ENCODE data around the gene COL5A2.
A peak's percentile ranks its signal among the peaks of the same experiment; 100 is the strongest.

COL5A2 gene

GRCh38 chr2:189096769-189097447 lies 82.7 kb downstream of the COL5A2 start:
- no peak for DNase-seq

DNA sequence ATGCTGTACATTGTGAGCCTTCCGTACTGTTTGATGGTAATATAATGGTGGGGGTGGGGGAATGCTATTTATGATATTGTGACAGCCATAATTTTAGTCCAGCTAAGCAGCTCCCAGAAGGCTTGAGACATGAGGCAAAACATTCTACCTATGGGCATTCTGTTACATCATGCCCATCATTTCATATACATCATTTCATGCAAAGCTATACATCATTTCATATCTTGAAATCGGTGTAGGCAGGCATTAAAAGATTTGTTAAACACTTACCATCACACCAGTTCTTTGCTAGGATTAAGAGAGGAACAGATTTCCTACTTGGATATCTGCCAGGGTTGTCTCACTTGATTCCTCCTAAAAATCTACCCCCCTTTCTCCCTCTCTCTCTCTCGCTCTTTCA lies 84.5 kb downstream of the COL5A2 start:
- no peak for DNase-seq

DNA sequence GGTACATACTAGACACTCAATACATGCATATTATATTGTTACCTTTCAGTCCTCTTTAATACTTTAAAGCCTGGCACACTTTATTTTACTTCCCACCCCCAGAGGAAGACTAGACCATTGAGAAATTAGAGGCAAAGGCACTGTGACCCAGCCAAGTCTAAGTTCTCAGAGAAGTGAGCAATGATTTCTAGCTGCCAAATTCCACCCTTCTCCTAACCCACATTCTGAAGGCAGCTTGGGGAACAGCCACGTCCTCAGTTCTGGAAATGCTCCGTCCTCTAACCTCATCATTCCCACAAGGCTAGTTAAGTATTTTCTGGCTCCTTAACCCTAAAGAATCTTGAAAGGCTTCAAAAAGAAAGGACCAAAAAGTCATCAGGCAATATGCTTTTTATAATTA lies 86.6 kb downstream of the COL5A2 start:
- peak; percentile 74 for DNase-seq

DNA sequence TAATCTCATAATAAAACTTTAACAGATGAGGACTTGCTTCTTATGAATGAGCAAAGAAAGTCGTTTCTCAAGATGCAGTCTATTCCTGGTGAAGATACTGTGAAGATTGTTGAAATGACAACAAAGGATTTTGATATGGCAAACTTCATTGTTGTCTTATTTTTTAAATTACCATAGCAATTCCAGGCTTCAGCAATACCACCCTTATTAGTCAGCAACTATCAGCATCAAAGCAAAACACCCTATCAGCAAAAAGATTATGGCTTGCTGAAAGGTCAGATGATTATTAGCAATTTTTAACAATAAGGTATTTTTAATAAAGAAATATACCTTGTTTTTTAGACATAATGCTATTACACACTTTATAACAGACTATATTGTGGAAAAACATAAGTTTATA lies 88.3 kb downstream of the COL5A2 start:
- DNase-seq: no peak

- no peak for DNase-seq
These were observed 90.9 kb downstream of the COL5A2 start for GRCh38 chr2:189088591-189089205.

DNA sequence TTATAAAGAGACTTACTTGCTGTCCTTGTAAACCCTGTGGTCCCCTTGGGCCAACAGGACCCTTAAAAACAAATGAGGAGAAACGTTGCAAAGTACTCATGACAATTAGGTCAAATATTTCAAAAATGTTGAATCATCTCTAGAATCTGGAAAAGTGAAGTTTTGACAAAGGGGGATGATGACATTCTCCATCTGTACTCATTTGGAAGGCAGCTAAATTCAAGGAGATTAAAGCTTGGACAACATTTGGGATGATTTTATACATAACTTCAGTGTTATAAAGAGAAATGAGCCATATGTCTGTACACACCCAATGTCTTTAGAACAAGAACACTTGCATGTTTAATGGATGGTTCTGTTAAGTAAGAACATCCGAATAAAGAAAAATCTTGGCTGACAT lies 92.9 kb downstream of the COL5A2 start:
- no peak for DNase-seq

DNA sequence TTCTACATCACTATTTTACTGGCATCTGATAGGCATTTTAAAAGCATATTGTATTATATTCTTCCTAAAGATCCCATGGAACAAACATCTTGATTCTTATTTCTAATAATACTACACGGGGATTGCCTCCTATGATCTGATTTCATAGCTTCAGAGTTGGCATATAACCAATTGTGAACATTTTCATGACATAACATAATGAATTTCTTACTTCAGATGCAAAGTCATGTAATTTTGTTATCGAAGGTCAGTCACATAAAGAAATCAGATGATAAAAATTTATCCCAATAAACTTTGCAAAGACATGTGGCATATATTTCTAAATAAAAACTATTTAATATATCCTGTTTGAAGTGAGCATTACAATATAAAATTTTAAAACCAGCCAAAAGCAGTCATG lies 93.3 kb downstream of the COL5A2 start:
- no peak for DNase-seq

- DNase-seq: no peak
These were observed 96.0 kb downstream of the COL5A2 start for GRCh38 chr2:189083606-189084005.

DNA sequence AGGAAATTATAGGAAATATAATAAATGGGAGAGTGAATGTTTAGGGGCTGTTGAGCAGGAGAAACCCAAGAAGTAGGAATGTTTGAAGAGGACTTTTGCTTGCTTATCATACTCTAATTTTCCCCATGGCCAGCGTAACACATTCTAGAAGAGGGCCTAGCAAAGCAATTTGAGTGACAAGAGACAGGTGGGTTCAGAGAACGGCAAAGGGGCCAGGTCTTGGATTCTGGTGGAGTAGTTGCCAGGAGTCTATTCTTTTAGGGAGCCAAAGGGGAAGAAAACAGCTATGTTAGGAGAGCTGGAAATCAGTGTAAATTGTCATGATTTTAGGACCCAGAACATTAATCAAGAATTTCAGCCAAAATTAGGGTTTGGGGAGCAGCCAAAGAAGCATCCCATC lies 96.5 kb downstream of the COL5A2 start:
- no peak for DNase-seq

- peak; percentile 83 for DNase-seq
These were observed 97.1 kb downstream of the COL5A2 start for GRCh38 chr2:189082376-189082975.

DNA sequence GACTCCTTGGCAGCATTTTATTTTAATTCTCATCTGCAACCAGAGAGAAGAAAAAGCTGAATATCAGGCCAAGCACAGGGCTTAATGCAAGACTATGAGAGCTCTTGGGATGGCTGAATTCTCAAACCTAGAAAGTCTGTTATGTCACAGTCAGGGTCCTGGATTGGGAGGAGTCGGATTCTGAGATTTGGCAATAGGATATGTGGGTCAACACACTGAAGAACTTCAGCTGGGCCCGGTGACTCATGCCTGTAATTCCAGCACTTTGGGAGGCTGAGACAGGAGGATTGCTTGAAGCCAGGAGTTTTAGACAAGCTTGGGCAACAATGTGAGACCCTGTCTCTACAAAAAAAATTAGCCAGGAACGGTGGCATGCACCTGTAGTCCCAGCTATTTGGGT lies 103.0 kb downstream of the COL5A2 start:
- no peak for DNase-seq

GRCh38 chr2:189076120-189076519 lies 103.4 kb downstream of the COL5A2 start:
- DNase-seq: no peak

GRCh38 chr2:189074506-189074905 lies 105.1 kb downstream of the COL5A2 start:
- DNase-seq: no peak

- no peak for DNase-seq
These were observed 107.5 kb downstream of the COL5A2 start for GRCh38 chr2:189072036-189072435.

DNA sequence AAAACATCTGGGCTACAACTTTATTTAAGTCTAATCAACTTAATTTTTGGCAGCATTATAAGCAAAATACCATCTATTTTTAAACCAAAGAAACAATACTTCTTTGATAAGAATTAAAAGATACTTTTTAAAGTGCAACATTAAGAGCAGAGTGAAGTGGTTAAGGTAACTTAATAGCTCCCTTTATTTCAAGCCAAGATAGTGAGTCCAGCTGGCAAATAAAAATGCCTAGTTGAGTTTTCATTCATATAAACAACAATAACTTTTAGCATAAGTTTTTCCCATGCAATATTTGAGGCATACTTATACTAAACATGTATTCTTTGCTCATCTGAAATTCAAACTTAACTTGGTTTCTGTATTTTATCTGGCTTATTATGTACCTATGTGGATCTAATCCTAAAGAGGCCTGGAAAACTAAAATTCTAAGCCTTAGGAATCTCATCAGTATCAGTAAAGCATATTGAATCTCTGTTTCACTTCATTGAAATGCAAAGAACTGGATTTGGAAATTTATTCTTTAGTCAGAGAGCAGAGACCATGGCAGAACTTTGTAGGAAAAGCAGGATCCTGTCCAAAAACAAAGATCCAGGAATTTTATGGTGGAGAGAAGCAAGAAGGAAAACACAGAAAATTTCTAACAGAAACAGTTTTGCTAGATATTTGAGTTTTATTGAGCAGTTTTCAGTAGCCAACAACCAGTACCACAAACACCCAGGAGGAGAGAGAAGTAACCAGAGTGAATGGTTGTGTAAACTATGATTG lies 109.5 kb downstream of the COL5A2 start:
- no peak for DNase-seq

GRCh38 chr2:189066037-189066436 lies 113.5 kb downstream of the COL5A2 start:
- DNase-seq: no peak

DNA sequence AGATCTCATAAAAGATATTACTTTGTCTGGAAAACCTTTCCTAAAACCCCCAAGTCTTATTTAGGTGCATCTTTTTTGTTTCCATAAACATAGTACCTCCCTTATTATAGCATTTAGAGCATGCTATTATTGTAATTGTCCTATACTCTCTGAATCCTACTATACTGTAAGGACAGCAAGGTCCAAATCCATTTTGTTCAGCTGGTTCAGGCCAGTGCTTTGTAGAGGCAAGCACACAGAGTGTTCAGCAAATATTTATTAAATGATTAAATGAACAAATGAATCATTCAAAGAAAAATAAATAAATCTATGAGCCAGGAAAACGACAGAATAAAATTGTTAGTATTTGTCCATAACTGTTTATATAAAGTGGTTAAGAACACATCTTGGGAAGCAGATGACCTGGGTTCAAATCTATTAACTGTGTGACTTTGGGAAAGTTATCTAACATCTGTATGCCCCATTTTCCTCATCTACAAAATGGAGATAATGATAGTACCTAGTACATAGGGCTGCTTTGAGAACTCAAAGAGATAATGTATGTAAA lies 119.4 kb downstream of the COL5A2 start:
- no peak for DNase-seq

DNA sequence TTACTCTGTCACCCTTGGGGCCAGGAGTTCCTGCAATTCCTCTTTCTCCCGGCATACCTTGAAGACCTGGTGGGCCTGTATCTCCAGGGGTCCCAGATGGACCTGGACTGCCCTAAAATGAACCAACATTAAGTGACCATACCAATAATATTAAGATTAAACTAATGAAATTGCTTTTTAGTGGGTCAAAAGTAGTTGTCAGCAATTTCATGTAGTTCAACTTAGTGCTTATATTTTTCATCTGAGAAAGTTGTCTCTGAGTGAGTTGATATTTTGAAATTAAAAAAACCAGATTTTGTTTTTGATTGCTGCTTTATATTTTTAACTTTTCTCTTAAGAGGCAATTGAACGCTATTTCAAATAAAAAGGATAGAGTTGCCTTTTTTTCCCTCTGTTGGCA lies 122.2 kb downstream of the COL5A2 start:
- no peak for DNase-seq

DNA sequence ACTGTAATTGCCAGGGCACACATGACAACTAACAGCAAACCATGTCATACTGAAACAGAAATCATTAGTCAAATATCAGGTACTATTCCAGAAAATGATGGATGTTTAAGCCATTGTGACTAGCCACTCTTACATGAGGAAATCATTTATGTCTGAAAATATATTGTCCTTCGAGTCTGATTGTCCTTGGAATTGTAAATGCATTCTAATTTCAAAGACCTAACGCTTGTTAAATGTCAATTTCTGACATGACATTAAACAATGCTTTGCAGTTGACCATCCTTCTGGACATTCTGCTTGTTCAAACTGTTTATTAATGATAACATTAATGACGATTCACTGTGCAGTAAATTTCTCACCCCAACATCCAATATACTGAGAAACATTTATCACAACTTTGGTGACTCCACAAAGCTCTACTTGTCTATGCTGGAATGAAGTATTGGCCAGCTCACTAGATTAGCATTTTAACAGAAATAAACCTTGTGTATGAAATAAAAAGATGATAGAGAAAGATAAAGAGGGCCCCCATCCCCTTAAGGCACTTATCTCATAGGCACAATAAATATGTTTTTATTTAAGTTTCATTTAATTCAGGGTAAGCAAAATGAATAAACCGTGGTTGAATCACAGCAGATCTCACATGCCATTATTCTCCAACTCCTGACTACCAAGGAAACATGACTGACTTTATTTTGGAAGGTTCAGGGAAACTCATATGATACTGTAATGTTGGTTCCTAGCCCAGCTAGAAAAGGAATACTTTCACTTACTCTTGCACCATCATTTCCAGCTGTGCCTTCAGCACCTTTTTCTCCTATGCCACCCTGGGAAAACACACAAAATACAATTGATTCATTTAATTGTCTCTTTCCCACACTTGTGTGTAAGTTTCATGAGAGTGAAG lies 123.1 kb downstream of the COL5A2 start:
- DNase-seq: no peak

DNA sequence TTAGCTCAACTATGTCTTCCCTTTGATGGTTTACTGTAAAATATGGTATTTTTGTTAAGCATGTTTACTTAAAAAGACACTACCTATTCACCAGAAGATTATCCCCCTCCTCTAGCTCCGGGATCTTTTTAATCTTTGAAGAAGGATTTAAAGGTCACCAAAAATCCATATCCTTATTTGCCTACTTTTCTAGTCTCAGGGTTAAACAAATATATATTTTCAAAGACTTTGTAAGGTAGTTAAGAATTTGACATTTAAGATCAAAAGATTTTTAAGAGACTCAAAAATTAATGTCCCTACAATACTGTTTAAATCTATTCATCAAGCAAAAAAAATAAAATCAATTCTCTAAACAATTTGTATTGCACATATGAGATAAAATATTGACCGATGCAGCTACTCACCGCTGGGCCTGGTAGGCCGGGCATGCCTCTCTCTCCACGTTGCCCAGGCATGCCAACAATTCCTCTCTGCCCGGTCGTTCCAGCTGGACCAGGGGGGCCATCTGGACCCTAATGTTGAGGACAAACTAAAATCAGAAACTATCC lies 129.3 kb downstream of the COL5A2 start:
- no peak for DNase-seq

DNA sequence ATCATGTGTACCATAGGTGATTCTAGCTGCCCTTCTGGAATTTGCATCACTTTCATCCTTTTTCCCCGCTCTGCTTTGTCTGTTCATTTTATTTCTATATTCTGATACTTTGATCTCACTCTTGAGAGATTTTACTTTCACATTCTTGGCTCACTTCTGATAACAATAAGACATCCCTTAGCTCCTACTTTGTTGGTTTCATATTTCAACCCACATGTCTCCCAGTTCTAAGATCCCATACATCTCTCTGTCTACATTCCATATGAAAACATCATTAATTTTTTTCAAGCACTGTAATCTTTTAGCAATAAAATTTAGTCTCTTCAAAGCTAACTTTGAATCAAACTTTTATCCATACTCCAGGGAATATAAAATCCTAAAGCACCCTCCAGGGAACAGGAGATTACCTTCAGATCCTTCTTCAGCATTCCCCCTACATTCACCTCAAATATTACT lies 129.8 kb downstream of the COL5A2 start:
- DNase-seq: no peak

- DNase-seq: no peak
These were observed 131.4 kb downstream of the COL5A2 start for GRCh38 chr2:189048189-189048588.

Measured in left hindlimb (tissue), 1 donor.